Measurements from ENCODE around the gene TNIK. TPM values are rescaled to one million over a fixed set of nuclear protein-coding genes. Genes with fewer than 3 reads are reported as not detected.

TNIK gene
- total and polyA plus RNA-seq, 2 of the 4 experiments (the other 2 are of a cell fraction), result 3.4 to 6.3 TPM

- Histone ChIP-seq H4K20me1 (ENCODE audit: insufficient read depth, low read length) (no peaks in the 10 kb centered on the region), H3K18ac (ENCODE audit: low read depth, low read length) (no peak overlapping the region), H4K5ac (ENCODE audit: low read depth, low read length) (no peak overlapping the region), H3K36me3 (ENCODE audit: control insufficient read depth, insufficient read depth, low read length) (no peaks in the 10 kb centered on the region), H2AK5ac (ENCODE audit: low read depth, low read length) (no peak overlapping the region), H4K8ac (ENCODE audit: low read depth in 2 of 2, low read length in 2 of 2) (no peak overlapping the region), H2BK5ac (ENCODE audit: low read depth, low read length, poor library complexity, severe bottlenecking) (no peak overlapping the region), H3K23ac (ENCODE audit: low read depth, low read length) (no peak overlapping the region), H2AFZ (replicated peaks; ENCODE audit: low read length, poor library complexity) (no peak overlapping the region), H3K4ac (ENCODE audit: low read depth, low read length) (no peak overlapping the region), H3K9ac (ENCODE audit: low read depth, low read length) (no peak overlapping the region), H2AK9ac (replicated peaks; ENCODE audit: low read depth, low read length, poor library complexity) (no peak overlapping the region), H3K56ac (ENCODE audit: extremely low read depth, insufficient read depth, low read length) (no peak overlapping the region), H3K4me3 (ENCODE audit: insufficient read depth, low read depth, low read length) (no peak overlapping the region), H2BK120ac (ENCODE audit: low read depth, low read length) (no peak overlapping the region), H3K79me1 (ENCODE audit: low read depth in 1 of 2, low read length in 2 of 2) (peaks cover 0 to 10% of the 10 kb centered on the region in 2 experiments; a peak in 2 of 4 replicates), H3K14ac (replicated peaks; ENCODE audit: low read depth, low read length) (no peak overlapping the region), H3K27ac (ENCODE audit: insufficient read depth, low read length) (no peak overlapping the region), H4K91ac (ENCODE audit: insufficient read depth, low read depth, low read length) (no peak overlapping the region), H3K9me3 (ENCODE audit: control insufficient read depth, insufficient read depth, low read length) (no peaks in the 10 kb centered on the region), H2BK15ac (ENCODE audit: low read depth, low read length) (no peak overlapping the region), H3K4me2 (ENCODE audit: low read depth, low read length) (no peak overlapping the region), H2BK20ac (ENCODE audit: low read depth, low read length) (no peak overlapping the region), H3K4me1 (ENCODE audit: control insufficient read depth, insufficient read depth, low read length) (no peaks in the 10 kb centered on the region), H3K9me1 (ENCODE audit: insufficient read depth, low read length) (no peaks in the 10 kb centered on the region; the same call in 1 of the 2 replicates), H3K27me3 (ENCODE audit: control insufficient read depth, insufficient read depth, low read length) (no peaks in the 10 kb centered on the region)
- in situ Hi-C loops (cut with MboI; ENCODE audit: low sequenced_read_pairs) (no loop called here), intact Hi-C loops (cut with micrococcal nuclease) (no loop called here), dilution Hi-C loops (cut with HindIII; ENCODE audit: low sequenced_read_pairs, unreplicated experiment) (no loop called here)
- BruUV-seq (replicated peaks), result no TSS peak
- ChIA-PET POLR2A (ENCODE audit: unreplicated experiment) (no interaction called here), CTCF (interaction anchor here (1.4 kb wide), 1 partner anchor 9 kb away, joined by 3 read pairs; no protein-coding TSS in a partner anchor)
- TF ChIP-seq MAZ (IDR thresholded peaks at IDR 0.05; ENCODE audit: borderline replicate concordance, low read depth, low read length), result no peak
- no peak for TF ChIP-seq RAD21 (IDR thresholded peaks at IDR 0.05; ENCODE audit: low read length)
- TF ChIP-seq RFX5 (IDR thresholded peaks at IDR 0.05; ENCODE audit: low read depth, low read length), result no peak
- TF ChIP-seq MXI1 (IDR thresholded peaks at IDR 0.05; ENCODE audit: borderline replicate concordance, low read depth, low read length), result no peak
- no peak for TF ChIP-seq CHD1 (IDR thresholded peaks at IDR 0.05; ENCODE audit: low read depth, low read length)
- no peak for DNase-seq
- 80% methylated on average over 1 of the region's 1 CpG; no CpG with 5 or more reads in 1 of the 2 experiments for WGBS, 2 experiments (ENCODE audit: extremely low coverage in 2 of 2, insufficient read length in 1 of 2)
- ATAC-seq (ENCODE audit: low read depth), result no peak
Observed at GRCh38 chr3:171401432-171401831, 58.8 kb downstream of the TNIK start.

Measured in IMR-90 (cell line).